ENCODE measurements around the gene THEMIS.
"Not testable (repeated sequence)": the region's sequence is repeated elsewhere in the genome, so short reads cannot be mapped to it uniquely, and the experiment has no call there.

THEMIS gene

DNA sequence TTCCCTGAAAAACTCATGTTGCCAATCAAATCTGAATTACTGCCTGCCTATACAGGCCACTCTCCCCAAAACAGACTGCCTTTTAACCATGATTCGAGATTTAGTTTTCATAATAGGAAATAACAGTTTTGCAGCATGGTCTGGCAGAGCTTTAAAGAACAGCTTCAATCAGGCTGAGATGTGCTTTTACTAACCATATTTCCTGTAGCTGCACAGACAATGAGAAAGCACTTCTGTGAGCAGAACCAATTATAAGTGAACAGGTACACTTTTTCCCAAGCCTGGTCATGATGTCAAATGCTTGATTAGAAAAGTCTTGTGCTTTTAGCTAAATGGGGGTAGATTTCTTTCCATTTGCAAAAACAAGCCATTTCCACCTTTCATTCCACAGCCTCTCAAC is 108.2 kb downstream of the THEMIS start:
- DNase-seq: no peak

DNA sequence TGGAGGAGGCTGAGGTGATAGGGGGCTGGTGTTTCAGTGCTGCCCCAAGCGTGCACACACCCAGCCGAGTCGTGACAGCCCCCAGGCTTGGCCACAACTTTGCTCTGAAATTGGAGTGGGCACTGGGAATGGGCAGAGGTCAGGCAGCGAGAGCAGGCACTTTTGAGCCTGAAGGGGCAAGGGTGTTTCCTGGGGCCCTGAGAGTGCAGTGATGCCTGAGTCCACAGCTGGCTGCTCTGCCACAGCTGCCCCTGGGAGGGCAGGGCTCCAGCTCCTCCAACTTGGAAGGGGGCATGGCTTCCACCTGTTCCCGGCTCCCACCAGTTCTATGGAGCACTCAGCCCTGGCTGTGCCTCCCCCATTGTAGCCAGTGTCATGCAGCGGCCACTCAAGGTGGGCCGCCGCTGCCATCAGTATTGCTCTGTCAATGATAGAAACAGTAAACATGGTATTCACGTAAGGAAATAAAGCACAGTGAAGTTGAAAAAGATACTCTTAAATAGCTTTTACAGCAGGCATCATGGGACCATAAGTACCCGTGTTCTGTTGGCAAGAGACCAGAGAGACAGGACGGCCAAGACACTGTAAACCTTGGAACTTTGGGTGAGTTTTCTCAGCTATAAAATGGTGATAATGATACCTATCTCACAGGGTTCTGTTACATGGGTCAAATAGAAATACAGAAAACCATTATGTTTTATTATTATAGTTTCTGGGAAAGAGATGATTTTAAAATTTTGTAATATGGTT is 108.9 kb downstream of the THEMIS start:
- DNase-seq: no peak

DNA sequence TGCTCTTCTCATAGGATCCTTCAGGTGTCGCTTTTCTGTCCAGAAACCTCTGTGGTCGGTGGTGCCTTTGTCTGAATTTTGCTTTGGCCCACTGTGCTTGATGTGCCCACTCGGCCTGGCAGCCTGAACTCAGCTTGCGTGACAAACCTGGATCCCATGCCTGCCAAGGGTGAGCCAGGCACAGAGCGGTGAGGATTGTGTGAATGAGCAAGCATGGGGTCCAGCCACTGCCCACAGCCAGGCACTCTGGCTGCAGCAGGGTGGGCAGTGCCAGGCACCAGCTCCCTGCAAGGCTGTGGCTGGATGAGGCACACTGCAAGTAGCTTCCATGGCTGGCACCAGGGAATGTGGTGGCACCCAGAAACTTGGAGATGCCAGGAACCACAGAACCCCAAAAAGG is 110.3 kb downstream of the THEMIS start:
- no peak for DNase-seq

DNA sequence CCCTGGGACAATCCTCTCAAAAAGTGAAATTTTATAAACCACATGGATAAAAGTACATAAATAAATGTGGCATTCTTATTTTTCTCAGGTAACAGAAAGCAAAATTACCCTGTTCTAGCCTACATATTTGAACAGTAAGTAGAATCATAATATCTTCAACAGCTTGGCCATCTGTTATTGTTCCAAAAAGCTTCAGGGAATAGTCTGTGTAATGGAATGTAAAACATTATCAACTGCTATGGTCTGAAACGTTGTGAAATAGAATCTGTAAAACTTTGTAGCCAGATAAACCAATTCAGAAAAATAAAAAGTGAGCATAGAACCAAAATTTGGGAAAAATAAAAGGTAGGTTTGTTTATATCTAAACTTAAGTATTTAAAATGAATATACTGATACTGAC is 114.7 kb downstream of the THEMIS start:
- no peak for DNase-seq

DNA sequence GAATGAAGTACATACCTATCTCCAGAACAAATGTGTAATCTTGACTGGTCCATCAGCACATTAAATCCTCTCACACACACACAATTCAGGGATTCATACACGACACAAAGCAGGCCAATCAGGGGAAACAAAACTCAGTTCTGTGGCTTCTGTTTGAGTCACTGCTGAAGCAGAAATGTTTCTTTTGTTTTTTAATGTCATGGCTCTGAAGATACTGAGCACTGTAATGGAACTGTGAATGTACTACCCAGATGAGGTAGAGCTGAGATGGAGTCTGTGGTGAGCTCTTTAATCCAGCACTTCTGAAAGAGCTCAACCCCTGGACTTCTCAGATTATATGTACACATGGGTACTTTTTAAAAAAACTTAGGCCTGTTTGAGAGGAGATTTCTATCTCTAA is 116.4 kb downstream of the THEMIS start:
- no peak for DNase-seq

DNA sequence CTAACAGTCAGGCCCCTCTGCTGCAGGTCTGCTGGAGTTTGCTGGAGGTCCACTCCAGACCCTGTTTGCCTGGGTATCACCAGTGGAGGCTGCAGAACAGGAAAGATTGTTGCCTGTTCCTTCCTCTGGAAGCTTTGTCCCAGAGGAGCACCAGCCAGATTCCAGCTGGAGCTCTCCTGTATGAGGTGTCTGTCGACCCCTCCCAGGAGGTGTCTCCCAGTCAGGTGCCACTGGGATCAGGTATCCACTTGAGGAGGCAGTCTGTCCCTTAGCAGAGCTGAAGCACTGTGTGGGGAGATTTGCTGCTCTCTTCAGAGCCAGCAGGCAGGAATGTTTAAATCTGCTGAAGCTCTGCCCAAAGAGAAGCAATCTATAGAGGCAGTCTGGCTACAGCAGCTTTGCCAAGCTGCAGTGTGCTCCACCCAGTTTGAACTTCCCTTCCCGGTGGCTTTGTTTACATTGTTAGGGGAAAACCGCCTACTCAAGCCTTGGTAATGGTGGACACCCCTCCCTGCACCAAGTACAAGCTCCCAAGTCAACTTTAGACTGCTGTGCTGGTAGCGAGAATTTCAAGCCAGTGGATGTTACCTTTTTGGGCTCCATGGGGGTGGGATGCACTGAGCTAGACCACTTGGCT is 119.1 kb downstream of the THEMIS start:
- not testable (repeated sequence) for DNase-seq

DNA sequence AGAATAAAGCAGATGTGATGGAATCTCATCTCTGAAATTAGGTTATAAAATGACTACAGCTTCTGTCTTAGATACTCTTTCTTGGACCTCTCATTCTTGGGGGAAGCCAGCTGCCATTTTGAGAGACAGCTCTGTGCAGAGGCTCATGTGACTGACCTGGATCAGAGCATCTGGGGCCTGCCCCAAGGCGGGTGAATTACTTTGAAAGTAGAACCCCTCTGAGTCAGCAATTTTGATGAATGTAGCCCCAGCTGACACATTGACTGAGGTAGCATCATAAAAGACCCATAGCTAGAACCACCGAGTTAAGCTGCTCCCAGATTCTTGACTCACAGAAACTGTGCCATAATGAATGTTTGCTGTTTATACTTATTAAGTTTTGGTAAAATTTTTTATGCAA is 124.5 kb downstream of the THEMIS start:
- no peak for DNase-seq

DNA sequence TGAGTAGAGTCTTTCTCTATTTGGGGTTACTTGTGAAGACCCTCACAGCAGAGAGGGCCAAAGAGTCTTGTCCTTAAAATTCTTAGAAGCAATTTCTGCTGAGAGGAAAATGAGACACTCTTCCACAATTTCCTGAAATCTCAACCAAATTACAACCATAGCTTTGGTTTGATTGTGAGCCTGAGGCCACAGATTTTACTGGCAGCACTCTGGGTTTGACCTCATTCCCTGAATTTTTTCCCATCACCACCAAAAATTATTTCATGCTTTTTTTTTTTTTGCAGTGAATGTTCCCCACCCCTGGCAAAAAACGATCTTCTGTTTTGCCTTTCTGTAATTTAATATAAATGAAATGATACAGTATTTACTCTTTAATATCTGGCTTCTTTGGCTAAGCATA is 125.5 kb downstream of the THEMIS start:
- DNase-seq: no peak

DNA sequence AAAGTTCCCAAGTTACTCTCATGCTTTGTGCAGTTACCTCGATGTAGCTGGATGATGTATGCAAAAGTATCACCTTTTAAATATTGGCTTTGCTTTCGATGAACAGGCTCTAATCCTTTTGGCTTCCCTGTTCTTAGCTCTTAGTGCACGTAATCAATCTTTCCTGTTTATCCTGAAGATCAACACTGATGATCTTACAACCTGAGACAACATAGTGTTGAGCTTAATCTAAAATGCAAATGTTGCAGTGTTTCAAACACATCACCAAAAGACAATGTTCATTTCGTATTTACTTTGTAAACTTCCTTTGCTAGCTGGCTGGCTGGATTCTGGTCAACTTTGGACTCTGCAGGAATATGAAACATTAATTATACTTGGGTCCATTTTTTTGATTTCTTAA is 132.1 kb downstream of the THEMIS start:
- DNase-seq: no peak

DNA sequence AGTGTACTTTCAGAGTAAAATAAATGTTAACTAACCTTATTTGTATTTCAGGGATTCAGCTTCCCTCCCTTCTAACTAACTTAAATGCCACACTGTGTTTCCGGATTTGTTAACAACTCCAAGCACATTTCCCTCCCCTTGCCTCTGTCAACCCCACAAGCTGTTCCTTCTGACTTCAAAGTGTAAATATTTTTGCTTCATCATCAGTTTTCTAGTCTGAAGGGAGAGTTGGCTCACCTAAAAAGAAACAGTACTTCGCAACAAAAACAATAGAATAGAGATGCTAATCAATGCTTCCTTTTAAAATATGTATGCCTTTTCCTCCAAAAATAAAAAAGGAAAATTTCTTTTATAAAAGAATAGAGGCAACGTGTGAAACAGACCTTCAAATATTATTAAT is 132.6 kb downstream of the THEMIS start:
- no peak for DNase-seq

DNA sequence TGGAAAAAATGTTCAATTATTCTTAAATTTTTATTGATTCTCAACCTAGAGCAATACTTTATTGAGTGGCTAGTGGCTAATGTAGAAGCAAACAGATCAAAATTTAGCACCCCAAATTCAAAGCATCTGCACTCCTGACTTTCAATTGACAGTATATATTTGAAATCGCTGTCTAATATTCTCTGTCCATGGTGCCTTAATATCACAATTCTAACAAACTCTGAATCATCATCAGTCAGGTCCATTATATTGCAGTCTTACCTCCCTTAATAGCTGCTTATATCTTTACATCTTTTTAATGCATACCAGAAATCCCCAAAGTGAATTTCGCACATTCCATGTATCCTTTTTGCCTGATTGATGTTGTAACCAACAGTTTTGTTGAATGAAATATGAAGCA is 134.9 kb downstream of the THEMIS start:
- no peak for DNase-seq

DNA sequence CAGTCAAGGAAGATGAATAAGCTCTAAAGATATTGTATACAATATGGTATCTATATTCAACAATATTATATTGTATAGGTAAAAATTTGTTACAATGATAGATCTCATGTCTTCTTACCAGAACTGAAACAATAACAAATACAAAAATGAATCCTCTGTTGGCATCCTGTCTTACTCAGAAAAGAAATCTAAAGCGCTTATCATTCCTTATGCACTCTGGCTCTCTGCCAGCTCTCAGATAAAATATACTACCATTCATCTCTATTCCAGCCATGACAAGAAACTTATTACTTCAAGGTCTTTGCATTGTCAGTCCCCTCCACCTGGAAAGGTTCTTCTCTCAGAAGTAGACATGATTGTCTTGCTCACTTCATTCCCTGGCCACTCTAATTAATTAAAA is 138.6 kb downstream of the THEMIS start:
- no peak for DNase-seq

DNA sequence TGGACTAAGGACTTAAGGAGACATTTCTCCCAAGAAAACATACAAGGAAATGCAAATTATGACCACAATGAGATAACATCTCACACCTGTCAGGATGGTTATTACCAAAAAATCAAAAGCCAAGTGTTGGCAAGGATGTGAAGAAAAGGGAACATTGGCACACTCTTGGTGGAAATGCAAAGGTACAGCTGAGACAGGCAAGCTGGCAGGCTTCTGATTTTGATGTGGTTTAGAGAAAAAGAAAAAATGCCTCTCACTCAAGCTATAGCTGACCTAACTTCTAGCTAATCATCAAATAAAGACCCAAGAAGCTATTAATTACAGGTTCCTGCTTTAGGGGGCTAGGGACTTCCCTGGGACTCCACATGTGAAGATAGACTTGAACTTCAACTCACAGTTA is 139.8 kb downstream of the THEMIS start:
- no peak for DNase-seq

DNA sequence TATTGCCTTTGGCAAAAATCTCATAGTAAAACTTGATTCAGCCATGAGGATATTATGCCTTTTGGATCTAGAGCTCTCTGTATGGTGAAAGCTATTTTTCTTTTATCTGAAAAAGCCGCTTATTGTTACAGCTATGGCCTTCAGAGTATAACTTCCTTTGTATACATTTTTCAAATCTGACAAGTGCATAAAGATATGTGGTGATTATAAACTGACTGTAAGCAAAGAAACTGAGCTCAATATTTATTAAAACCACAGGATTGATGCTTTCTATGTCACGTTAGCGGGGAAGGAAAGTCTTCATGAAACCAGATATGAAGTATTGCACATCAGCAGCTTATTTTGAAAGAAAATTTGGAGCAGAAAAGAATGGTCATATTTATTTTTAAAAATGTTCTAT is 151.8 kb downstream of the THEMIS start:
- no peak for DNase-seq

DNA sequence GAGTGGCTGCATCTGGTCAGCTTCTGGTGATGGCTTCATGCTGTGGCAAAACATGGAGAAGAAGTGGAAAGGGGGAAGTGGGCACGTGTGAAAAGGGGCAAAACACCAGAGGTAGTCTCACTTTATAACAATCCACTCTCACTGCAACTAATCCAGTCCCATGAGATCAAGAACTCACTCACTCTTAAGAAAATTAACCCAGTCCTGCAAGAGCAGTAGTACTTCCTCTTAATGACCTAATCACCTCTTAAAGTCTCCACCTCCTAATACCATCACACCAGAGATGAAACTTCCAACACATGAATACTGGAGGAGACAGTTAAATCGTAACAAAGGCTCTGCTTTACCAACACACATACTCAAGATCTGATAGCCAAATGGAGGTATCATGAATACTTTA is 152.6 kb downstream of the THEMIS start:
- no peak for DNase-seq

DNA sequence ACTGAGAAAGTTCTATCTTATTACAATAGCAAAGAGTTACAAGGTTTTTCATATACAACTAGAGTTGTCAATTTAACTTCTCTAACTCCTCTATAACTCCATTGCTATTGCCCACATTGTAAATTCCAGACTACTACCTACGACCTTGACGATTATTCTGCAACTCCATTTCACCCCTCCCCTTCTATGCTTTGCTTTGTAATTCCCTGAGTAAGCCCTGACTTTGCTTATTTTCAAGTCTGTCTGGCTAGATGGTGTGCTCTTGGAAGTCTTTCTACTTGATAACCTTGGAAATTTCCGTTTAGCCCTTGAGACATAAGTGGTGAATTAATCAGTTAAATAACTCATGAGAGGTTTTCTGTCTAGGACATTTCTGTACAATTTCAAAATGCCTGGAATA is 162.4 kb downstream of the THEMIS start:
- no peak for DNase-seq

DNA sequence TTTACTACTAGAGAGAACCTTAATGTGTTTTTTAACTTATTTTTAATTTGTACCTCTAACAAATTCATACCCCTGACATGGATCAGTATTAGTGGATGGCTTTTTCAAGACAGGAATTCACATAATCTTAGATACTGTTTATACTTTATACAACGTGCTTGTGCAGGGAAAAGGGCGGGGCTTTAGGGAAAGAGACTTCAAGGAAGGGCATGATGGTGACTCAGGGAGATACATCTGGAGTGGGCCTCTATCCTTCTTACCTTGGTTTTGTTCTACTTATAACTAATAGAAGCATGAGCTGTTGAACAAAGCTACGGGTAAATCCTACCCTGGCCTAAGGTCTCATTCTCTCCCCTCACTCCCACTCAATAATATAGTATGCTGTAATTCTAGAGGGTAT is 163.1 kb downstream of the THEMIS start:
- DNase-seq: no peak

DNA sequence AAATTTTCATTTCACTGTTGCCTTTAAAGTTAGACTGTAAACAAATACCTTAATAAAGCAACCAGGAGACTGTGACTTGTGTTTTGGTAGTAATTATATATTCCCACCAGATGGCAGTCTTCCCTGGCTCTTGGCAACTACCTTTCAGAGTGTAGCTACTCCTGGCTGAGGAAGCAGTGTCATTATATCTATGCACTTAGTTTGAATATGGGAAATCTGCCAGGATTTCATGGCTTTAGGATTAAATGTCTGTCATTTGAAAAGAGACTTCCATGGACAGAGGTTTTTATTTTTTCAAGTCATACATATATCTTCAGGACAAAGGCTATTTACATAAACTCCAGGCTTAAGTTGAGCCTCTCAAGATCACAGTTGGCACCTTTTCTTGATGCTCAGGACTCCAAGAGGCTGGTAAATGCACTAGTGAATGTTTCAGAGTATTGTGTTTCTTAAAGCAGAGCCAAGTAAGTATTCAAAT is 163.8 kb downstream of the THEMIS start:
- DNase-seq: peak; percentile 54

DNA sequence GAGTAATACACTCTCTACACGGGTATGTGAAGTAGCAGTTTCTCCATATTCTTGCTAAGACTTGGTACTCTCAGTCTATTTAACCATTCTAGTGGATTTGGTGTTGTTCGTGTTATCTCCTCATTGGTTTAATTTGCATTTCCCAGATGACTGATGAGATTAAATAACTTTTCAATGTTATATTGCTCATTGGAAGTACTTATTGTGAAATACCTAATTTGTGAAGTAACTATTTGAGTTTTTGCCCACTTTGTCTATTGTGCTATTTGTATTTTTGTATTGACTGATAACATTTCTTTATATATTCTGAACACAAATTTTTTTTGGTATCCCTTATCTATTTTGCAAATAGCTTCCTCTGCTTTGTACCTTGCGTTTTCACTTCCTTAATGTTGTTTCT is 167.9 kb downstream of the THEMIS start:
- no peak for DNase-seq

DNA sequence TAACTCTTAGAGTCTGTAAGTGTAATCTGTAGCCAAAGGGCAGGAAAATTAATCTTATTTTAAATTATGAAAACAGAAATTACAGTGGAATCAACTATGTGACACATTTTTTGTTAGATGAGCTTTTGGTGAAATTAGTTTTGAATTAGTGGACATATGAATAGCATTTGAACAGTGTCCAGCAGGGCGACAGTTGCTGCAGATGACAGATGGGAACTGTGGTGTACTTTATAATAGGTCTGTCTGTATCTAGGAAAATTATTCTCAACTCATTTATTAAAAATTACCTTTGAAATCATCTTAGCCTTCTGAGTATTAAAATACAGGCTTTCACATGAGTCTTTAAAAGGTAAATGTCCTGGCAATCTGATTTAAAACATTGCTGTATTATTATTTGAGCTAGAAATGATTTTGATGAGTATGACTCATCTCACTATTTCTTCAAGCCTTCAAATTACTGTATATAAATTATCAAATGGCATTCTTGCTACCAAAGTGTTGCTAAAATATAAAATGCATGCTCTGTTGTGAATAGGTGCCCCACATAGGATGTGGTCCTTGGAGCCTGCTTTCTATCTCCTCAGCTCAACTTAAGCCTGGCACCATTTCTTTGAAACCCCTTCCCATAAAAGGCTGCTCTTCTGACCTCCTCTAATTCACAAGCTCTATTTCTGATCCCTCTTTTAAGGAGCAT is 173.5 kb downstream of the THEMIS start:
- DNase-seq: no peak

DNA sequence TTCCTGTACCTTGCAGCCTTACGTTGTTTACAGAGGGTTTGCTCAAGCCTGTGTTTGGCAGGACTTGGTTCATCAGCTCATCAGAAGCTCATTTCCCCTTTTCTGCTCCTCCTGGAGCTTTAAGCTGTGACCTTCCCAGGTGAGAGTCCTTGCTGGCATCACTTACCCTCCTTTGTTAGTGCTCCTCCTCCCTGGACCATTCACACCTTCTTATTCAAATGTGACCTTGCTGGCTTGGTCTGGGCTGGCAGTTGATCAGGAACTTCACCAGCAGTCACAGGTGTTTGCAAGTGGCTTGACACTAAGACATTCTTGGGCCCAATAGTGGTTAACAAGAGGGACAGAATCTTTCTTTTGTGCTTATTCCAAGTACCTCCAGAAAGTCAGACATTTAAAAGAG is 175.0 kb downstream of the THEMIS start:
- DNase-seq: no peak

DNA sequence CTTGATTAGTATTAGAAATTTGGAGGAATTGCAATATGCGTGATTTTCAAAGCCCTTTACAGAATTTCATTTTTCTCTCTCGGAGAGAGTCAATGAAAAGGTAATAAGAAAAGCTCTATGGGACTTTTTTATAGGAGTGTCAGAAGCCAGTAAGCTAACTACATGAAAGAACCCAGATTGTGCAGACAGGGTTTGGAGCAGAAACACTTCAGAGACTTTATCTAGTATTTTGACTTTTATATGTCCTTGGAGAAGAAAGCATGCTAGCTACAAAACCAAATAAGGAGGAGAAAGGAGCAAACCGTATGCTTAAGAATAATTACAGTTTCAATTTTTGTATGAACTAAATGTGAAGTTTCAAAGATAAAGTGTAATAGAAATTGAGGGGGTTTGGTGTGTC is 182.2 kb downstream of the THEMIS start:
- DNase-seq: no peak

DNA sequence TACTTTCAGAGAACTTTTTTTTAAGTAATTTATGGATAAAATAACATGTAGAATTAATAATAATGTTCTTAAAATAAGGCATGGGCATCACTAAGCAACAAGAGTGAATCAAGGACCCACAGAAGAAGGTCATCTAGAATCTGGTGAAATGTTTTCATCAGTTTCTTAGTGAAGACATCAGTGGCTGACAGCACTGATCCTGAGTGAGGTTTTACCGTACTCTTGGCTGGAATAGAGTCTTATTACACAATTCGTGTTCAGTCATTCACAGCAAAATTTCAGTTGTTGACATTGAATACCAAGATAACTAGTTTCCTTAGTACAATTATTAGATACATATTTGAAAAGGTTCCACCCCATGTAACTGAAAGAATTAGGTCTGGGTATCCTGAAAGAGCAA is 183.5 kb downstream of the THEMIS start:
- no peak for DNase-seq

DNA sequence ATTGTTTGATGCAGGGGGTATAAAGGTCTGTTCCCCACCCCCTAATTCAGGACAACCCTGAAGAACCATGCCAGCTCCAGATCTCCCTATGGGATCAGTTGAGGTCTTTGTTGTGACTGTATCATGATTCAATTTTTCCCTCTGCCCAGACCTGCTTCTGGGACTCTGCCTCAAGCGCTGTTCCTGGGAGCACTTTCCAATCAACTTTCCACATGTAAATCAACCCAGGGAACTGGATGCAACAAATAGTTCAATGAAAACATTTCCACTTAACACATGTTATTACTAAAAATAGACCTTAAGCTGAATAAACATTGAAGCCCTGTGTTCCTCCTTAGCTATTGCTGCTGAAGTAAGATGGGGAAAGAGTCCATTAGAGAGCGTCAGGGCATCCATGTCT is 184.4 kb downstream of the THEMIS start:
- no peak for DNase-seq

All from right forelimb (tissue), 1 donor.